RPMI7951 (cell line): ENCODE measurements around the gene ROBO2. TPM values are rescaled to one million over a fixed set of nuclear protein-coding genes. Genes with fewer than 3 reads are reported as not detected.

Experiments used
- DNase-seq: peaks from one replicate; pipeline ENCODE4 v3.0.0-alpha.2; 2012; ENCODE audit warnings: low read depth
- total RNA-seq: library from RNA; depleted of rRNA; stranded (reverse); fragments of >200 nt; shearing (Covaris generic); gene quantifications from 2 replicates; pipeline ENCODE4 v1.2.3, GENCODE V29; 2014

ROBO2 gene
- total RNA-seq, 1 experiment from 2014 or later, result not detected

DNA sequence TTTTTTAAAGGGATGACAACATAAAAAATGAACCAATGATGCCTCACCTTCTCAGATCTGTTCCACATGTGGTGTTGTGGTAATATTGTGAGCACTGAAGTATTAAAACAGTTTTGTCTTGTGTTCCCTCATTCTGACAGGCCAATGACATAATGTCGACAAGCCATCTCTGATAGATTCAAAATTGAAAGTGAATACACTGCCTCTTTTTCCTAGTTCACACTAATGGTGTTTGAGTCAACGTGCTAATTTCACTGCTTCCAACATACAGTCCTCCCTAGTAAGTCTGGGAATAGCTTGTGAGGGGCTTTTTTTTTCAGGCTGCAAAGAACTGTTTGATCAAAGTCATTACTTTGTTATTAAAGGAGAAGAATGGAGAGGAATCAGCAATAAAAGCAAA, 82.8 kb downstream of the ROBO2 start:
- DNase-seq, result no peak

GRCh38 chr3:77125966-77126365, 86.1 kb downstream of the ROBO2 start:
- no peak for DNase-seq

GRCh38 chr3:77134769-77135168, 94.9 kb downstream of the ROBO2 start:
- DNase-seq, result no peak

- DNase-seq, result no peak
Measured at GRCh38 chr3:77137559-77137958, 97.7 kb downstream of the ROBO2 start.

DNA sequence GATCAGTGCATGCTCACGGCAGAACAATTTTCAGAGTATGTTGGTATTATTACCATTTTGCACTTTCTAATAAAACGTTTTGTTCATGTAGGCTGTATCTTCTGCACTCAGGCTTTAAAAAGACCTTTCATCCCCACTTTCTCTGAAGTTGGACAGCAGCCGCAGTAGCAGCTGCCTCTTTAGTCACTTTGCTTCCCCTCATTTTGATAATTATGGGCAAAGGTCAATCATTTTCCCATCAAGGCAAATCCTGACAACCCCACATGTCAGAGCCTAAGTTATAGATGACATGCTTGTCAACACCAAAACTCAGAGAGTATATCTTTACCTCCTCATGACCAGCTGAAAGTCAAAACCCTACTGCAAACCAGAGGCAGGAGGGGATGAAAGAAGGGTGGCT, 99.7 kb downstream of the ROBO2 start:
- DNase-seq, result no peak

DNA sequence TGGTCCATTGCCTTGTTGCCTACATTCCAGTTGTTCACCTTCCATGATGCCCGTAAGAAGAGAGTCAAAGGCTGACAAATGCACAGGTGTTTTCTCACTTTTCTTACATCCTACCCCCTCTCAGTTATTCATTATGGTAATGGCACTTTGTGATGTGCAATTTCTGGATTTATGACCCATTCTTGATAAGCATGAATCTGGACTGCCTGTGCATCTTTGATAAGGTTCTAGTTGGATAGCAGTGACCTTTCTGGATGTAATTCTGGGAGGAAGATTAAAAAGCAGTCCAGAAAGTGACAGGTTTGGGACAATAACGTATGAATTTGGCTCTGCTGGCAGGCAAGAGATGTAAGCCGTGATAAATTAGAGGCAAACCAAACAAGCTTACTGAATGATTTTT, 101.5 kb downstream of the ROBO2 start:
- no peak for DNase-seq

DNA sequence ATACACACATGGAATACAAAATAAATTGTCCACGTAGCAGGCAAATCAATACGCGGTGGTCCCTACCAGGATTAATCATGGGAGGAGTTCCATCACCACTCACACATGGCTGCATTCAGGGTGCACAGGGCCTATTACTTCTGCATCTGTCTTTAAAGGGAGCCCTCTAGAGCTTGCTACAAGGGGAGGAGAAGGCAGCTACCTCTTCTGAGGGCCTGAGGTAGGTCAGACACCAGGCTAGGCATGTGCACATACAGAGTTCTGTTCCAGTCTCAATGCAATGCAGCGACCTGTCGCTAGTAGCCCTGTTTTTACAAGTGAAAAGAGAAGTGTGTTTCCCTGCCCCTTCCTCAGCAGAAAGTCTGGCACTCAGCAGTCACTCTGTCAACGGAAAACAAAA, 102.7 kb downstream of the ROBO2 start:
- no peak for DNase-seq

DNA sequence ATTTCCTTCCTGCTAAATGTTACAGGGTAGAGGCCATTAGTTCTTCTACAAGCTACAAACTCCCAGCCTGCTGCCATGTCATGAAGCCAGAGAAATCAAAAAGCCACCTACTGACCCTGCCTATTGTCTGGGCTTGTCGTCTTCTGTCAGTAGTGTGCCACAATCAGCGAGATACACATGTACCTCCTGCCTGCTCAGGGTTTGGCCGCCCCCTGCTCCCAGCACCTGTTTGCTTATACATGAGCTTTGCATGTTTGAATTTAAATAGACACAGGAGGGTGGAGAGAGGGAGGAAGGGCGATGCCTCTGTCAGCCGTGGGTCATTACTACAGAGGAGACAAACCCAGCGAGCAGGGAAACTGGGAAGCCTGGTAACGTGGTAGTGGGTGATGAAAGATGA, 106.1 kb downstream of the ROBO2 start:
- DNase-seq, result no peak

DNA sequence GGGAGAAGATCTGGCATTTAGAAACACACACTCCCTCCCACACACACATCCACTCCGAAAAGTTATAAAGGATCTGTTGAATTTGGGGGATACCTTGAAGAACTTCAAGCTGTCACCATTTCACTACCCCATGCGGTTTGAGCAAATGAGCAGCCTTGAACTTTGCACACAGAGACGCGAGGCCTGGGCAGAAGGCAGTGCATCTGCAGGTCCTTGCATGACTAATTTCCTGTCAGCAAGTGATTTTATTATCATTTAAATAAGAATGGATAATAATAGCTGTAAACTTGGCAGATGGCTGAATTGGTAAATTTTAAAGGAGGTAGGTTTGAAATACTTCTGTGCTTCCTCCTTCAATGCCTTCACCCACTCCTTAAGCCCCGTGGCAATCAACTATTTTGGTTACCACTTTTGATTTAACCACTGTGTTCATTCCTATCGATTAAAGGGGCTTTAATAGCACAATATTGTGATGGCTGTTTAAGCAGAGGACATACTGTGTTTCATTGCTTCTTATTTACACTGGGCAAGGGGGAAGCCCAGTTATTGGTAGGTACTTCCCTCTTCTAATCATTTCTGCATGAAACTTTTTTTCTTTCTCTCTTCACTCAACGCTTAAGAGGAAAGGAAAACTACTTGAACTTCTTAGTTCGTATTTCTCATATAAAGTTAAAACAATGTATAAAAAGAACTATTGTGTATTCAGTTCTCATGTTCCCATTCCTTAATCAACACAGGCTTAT, 108.1 kb downstream of the ROBO2 start:
- no peak for DNase-seq

GRCh38 chr3:77149382-77149781, 109.5 kb downstream of the ROBO2 start:
- no peak for DNase-seq

DNA sequence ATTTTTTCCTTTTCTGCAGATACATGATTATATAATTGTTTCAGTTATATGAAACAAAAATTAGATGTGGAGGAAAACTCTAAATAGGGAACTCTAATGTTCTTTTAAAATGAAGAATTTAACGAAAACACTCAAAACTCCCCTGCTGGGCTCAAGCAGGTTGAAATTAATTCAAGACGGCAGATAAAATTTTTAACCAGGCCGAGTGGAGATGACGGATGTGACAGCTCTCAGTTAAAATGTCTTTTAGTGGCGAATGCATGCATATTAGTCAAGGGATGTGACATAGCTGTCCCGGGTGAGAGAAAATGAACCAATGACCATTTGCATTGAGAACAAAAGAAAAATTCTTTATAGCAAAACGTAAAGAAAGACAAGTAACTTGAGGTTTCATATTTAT, 110.1 kb downstream of the ROBO2 start:
- DNase-seq, result no peak

DNA sequence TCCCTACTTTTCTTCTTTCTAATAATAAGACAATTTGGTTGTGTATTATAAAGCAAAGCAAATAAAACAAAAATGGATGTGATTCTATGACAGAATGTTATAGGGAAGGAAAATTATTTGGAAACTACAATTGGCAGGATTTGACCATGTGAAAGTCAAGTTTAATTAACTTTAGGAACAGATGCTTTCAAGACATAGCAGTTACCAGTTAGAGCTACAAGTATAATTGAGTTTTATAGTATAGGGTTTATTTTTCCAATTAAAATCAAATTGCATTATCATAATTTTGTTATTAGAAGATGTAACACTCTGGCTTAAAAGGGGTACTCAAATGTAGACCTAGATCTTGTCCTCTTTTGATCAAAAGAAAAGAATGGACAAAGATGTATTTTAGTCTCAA, 110.9 kb downstream of the ROBO2 start:
- DNase-seq, result no peak

- DNase-seq, result no peak
Measured at GRCh38 chr3:77158730-77159581, 119.1 kb downstream of the ROBO2 start.

- DNase-seq, result no peak
Measured at GRCh38 chr3:77160931-77161497, 121.1 kb downstream of the ROBO2 start.

GRCh38 chr3:77169823-77170222, 129.9 kb downstream of the ROBO2 start:
- DNase-seq, result no peak

DNA sequence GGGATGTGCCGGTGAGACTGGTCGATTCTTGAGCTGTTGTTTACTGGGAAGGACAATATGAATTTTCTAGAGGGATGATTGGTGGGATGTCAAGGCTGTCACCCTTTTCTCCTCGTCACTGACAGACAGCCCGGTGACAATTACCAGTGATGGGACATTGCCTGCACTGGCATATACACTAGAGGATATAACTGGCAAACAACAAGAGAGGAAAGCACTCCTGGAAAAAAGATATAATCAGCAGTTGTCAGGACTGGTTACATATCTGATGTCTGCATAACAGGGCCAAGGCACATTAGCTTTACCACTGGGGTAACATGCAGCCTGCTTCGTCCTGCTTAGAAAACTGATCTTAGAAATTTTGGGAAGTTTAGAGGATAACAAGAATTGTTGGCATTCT, 131.1 kb downstream of the ROBO2 start:
- DNase-seq, result no peak

DNA sequence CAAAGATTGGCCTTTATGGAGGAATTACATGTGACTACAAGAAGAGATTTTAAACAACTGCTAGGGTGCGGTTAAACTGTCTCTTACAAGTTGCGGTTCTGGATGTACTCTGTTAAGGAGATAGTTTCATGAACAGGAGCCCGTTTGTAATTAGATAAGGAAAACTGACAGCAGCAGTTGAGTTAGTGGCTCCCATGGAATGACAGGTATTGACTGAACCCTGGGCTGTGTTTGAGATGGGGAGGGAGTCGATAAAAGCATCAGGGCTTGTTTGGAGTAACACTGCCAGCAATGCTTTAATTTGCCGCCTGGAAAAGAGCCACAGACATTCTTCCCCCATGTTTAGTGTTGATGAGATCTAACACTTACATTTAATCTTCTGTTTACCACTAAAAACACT, 139.9 kb downstream of the ROBO2 start:
- no peak for DNase-seq

GRCh38 chr3:77182341-77182740, 142.4 kb downstream of the ROBO2 start:
- DNase-seq, result no peak

DNA sequence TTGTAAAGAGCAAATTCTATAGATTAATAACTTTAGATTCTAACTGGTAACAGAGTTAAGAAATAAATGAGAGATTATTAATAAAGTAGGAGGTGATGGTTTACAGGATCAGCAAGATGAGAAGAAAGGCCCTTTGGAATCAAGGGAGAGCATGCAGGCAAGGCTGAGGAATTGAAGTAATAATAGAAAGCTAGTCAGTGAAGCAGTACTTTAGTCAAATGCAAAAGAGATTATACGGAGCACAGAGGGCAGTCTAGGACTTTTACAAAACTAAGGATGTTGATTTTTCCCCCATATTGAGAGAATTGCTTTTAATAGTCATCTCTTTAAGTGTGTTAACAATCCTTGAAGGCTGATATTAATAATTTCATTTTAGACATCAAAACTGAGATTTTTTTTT, 146.4 kb downstream of the ROBO2 start:
- no peak for DNase-seq

GRCh38 chr3:77186728-77187127, 146.8 kb downstream of the ROBO2 start:
- no peak for DNase-seq

DNA sequence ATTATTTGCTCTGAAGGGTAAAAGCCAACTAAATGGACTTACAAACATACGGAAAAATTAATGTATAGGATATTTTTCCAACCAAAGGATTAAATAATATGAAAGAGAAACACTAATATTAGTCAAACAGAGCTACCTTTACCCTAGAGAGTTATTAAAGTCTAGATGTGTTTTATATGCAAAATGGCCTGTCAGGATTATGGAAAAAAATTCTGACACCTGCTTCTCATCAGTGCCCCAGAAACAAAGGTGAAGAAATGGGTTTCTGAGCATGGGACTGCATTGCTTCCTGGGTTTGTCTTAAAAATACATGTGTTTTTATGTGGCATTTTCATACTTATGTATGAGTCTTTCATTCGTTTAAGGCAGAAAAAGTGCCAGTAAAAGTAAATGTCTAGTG, 148.3 kb downstream of the ROBO2 start:
- no peak for DNase-seq

GRCh38 chr3:77189258-77189657, 149.4 kb downstream of the ROBO2 start:
- DNase-seq, result no peak

DNA sequence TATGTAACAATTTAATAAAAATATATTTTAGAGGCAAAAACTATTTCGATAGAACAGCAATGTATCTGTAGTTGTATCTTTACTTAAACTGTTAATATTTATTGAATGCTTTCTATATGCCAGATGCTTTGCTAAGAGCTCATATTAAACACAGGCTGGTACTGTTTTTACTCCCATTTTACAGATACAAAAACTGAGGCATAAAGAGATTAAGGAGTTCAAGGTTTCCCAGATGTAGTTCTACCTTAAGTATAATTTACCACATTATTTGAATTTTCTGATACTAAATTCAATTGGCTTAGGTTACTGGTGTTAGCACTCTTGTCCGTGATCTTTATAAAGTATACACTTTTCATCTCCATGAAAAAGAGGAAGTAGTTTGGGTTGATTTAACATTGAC, 149.8 kb downstream of the ROBO2 start:
- no peak for DNase-seq
